ENCODE measurements around the gene PROSER3.

- TF ChIP-seq CTCF (IDR thresholded peaks at IDR 0.05), result no peak
- no peak for TF ChIP-seq POLR2A (IDR thresholded peaks at IDR 0.05)
- no peak for TF ChIP-seq POLR2AphosphoS5 (IDR thresholded peaks at IDR 0.05)
Observed at GRCh38 chr19:35754370-35755130, 3.4 kb upstream of the PROSER3 start.

All from gastroesophageal sphincter (tissue), 3 donors.